Hematopoietic multipotent progenitor cell treated with erythropoietin and hydrocortisone succinate and interleukin-3 and kit ligand, for 8 days (in vitro differentiated cells): ENCODE data around the gene OR8S1.

Experiments used
- DNase-seq: peaks from one replicate; pipeline ENCODE4 v3.0.0-alpha.2; 2015

OR8S1 gene

GRCh38 chr12:48557919-48558318 lies 32.5 kb downstream of the OR8S1 start:
- no peak for DNase-seq

GRCh38 chr12:48567731-48568130 lies 42.3 kb downstream of the OR8S1 start:
- no peak for DNase-seq

DNA sequence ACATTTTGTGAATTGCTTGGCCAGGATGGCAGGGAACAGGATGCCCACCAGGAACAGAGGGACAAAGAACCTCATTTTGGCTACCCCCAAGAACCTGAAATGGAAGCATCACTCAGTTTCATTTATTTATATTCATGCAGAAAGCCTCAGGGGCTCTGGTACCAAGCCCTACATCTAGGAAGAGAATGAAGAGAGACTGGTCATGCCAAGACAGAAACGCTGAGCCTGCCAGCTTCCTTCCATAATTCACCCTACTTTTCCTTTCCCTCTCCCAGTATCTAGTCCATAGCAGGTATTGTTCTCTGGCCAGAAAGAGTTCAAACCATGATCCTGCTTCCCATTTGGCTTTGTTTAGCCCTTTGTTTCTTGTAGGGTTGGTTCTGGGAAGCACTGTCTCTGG lies 44.5 kb downstream of the OR8S1 start, which contains the start of gene LALBA:
LALBA (minus strand) TSS at position 101 of the 400 bp plus-strand sequence; CDS start at position 75, 26 bp downstream.
- no peak for DNase-seq

- no peak for DNase-seq
Measured at GRCh38 chr12:48572326-48572725, 46.9 kb downstream of the OR8S1 start.
